ENCODE measurements around the gene PEBP1. TPM values are rescaled to one million over a fixed set of nuclear protein-coding genes. Genes with fewer than 3 reads are reported as not detected.

PEBP1 gene
- total and polyA plus RNA-seq, 7 donors: 202 to 358 (median 270) TPM

- no peak for TF ChIP-seq CTCF (IDR thresholded peaks at IDR 0.05)
- no peak for TF ChIP-seq EP300 (IDR thresholded peaks at IDR 0.05)
- TF ChIP-seq POLR2AphosphoS5 (IDR thresholded peaks at IDR 0.05): no peak
- TF ChIP-seq POLR2A (IDR thresholded peaks at IDR 0.05): no peak
- no peak for DNase-seq
- H3K27ac ChIP-seq: no peak overlapping the region
- no peaks in the 10 kb centered on the region for H3K9me3 ChIP-seq
- H3K36me3 ChIP-seq: peaks cover 7 to 76% (median 14%) of the 10 kb centered on the region in 4 donors
- H3K4me1 ChIP-seq: no peaks in the 10 kb centered on the region
- intact Hi-C loops (cut with DNase I): no loop called here
- H3K27me3 ChIP-seq: no peaks in the 10 kb centered on the region
- H3K4me3 ChIP-seq: no peak overlapping the region
- WGBS, 2 donors: 54 to 69% methylated on average over 6 of the region's 6 CpGs
Measured at GRCh38 chr12:118164798-118165486, 29.0 kb downstream of the PEBP1 start.

DNA sequence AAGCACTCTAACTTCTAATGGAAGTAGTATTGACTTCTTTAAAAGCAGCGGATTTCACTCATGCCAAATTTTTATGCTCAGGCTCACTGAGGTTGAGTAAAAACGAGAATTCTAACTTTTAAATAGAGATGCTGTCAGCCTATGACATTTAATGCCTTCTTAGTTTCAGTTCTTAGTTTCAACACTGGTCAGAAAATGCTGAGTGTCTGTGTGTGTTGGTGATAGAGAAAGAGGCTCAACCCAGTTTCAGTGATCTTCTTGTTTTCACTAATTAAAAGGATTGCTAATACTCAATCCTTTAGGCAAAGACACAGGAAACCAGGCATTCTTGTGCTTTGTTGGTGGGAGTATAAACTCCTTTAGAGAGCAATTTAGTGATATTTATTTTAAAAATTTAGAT, 31.0 kb downstream of the PEBP1 start:
- WGBS, 2 donors: 87 to 89% methylated on average over 2 of the region's 2 CpGs

GRCh38 chr12:118175823-118176447, 40.0 kb downstream of the PEBP1 start:
- Histone ChIP-seq H3K36me3 (peaks cover 33 to 100% (median 54%) of the 10 kb centered on the region in 4 donors), H3K4me3 (no peak overlapping the region), H3K4me1 (no peaks in the 10 kb centered on the region), H3K27me3 (no peaks in the 10 kb centered on the region), H3K27ac (no peak overlapping the region), H3K9me3 (no peaks in the 10 kb centered on the region)
- TF ChIP-seq EP300 (IDR thresholded peaks at IDR 0.05) (no peak), CTCF (IDR thresholded peaks at IDR 0.05) (no peak), POLR2AphosphoS5 (IDR thresholded peaks at IDR 0.05) (no peak), POLR2A (IDR thresholded peaks at IDR 0.05) (no peak)
- no peak for DNase-seq
- intact Hi-C loops (cut with DNase I): no loop called here
- WGBS, 2 donors: 75 to 93% methylated on average over 4 of the region's 4 CpGs

More for the DNA sequence above, 31.0 kb downstream of the PEBP1 start:
- H3K4me1 ChIP-seq: no peaks in the 10 kb centered on the region
- no peaks in the 10 kb centered on the region for H3K9me3 ChIP-seq
- peaks cover 7 to 76% (median 12%) of the 10 kb centered on the region in 4 donors for H3K36me3 ChIP-seq
- H3K27me3 ChIP-seq: no peaks in the 10 kb centered on the region
- no peak overlapping the region for H3K27ac ChIP-seq
- DNase-seq: no peak
- no peak for TF ChIP-seq CTCF (IDR thresholded peaks at IDR 0.05)
- no peak for TF ChIP-seq POLR2AphosphoS5 (IDR thresholded peaks at IDR 0.05)
- TF ChIP-seq POLR2A (IDR thresholded peaks at IDR 0.05): no peak
- TF ChIP-seq EP300 (IDR thresholded peaks at IDR 0.05): no peak
- no peak overlapping the region for H3K4me3 ChIP-seq
- intact Hi-C loops (cut with DNase I): no loop called here

GRCh38 chr12:118183155-118183554, 47.2 kb downstream of the PEBP1 start:
- H3K9me3 ChIP-seq: no peaks in the 10 kb centered on the region
- H3K4me1 ChIP-seq: peaks cover 0 to 34% (median 22%) of the 10 kb centered on the region in 4 donors
- H3K27me3 ChIP-seq: no peaks in the 10 kb centered on the region
- no peak for DNase-seq
- intact Hi-C loops (cut with DNase I): loop anchor here (5.0 kb wide), 1 partner anchor 61 kb away; no protein-coding TSS in a partner anchor
- H3K4me3 ChIP-seq: no peak overlapping the region
- H3K27ac ChIP-seq: no peak overlapping the region
- TF ChIP-seq EP300 (IDR thresholded peaks at IDR 0.05): no peak
- no peak for TF ChIP-seq CTCF (IDR thresholded peaks at IDR 0.05)
- no peak for TF ChIP-seq POLR2AphosphoS5 (IDR thresholded peaks at IDR 0.05)
- TF ChIP-seq POLR2A (IDR thresholded peaks at IDR 0.05): no peak
- H3K36me3 ChIP-seq: peaks cover 6 to 33% (median 13%) of the 10 kb centered on the region in 4 donors

Measured in sigmoid colon (tissue), 7 donors.